IMR-90 (cell line): Measurements from ENCODE around the gene SLC9B1.

ENCODE experiments used
- FOS ChIP-seq: fragments of 150-350 bp; IDR thresholded peaks from 2 replicates; pipeline ENCODE4 v1.6.1; 2016; ENCODE audit warnings: low read depth, low read length
- MAFK ChIP-seq: IDR thresholded peaks from 2 replicates; pipeline ENCODE4 v1.6.1; 2012; ENCODE audit warnings: low read depth, low read length, improper control_type of control experiment
- POLR2A ChIP-seq: IDR thresholded peaks from 2 replicates; pipeline ENCODE4 v1.6.1; 2012; ENCODE audit warnings: mild to moderate bottlenecking, low read depth, low read length
- RFX5 ChIP-seq: IDR thresholded peaks from 2 replicates; pipeline ENCODE4 v1.8.0; 2012; ENCODE audit warnings: low read depth, mild to moderate bottlenecking, low read length, moderate library complexity
- TF ChIP-seq, protein P1 (sequence below): conservative IDR thresholded peaks from 2 replicates; pipeline ENCODE4 v1.5.1; 2012; ENCODE audit warnings: mild to moderate bottlenecking, low read depth, low read length, improper control_type of control experiment
- TF ChIP-seq, protein P2 (sequence below): fragments of 150-350 bp; IDR thresholded peaks from 2 replicates; pipeline ENCODE4 v1.6.1; 2016; ENCODE audit warnings: low read depth, mild to moderate bottlenecking, low read length, moderate library complexity, borderline replicate concordance

DNA sequence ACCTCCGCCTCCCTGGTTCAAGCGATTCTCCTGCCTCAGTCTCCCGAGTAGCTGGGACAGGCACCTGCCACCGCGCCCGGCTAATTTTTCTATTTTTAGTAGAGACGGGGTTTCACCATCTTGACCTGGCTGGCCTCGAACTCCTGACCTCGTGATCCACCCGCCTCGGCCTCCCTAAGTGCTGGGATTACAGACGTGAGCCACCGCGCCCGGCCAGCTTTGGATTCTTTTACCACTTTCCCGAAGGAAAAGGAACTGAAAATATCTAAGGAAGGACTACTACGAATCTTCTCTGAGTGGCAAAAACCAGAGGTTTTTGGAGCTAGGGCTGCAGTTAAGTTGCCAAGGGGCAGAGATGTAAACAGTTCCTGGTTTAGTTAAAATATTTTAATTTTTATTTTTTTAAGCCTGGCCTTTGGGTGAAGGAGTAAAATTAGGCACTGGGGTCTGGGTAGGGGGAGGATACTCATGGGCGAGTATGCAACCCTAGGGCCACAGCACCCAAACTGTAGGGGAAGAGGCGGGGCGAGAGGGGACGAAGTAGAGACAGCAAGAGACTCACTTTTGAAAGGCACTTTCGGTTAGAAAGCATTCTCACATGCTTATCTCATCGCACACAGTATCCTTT lies 151.2 kb downstream of the SLC9B1 start:
- TF ChIP-seq, protein P1, sequence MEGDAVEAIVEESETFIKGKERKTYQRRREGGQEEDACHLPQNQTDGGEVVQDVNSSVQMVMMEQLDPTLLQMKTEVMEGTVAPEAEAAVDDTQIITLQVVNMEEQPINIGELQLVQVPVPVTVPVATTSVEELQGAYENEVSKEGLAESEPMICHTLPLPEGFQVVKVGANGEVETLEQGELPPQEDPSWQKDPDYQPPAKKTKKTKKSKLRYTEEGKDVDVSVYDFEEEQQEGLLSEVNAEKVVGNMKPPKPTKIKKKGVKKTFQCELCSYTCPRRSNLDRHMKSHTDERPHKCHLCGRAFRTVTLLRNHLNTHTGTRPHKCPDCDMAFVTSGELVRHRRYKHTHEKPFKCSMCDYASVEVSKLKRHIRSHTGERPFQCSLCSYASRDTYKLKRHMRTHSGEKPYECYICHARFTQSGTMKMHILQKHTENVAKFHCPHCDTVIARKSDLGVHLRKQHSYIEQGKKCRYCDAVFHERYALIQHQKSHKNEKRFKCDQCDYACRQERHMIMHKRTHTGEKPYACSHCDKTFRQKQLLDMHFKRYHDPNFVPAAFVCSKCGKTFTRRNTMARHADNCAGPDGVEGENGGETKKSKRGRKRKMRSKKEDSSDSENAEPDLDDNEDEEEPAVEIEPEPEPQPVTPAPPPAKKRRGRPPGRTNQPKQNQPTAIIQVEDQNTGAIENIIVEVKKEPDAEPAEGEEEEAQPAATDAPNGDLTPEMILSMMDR: no peak
- TF ChIP-seq POLR2A: no peak
- TF ChIP-seq, protein P2, sequence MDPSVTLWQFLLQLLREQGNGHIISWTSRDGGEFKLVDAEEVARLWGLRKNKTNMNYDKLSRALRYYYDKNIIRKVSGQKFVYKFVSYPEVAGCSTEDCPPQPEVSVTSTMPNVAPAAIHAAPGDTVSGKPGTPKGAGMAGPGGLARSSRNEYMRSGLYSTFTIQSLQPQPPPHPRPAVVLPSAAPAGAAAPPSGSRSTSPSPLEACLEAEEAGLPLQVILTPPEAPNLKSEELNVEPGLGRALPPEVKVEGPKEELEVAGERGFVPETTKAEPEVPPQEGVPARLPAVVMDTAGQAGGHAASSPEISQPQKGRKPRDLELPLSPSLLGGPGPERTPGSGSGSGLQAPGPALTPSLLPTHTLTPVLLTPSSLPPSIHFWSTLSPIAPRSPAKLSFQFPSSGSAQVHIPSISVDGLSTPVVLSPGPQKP: no peak
- no peak for TF ChIP-seq FOS
- TF ChIP-seq MAFK: no peak
- TF ChIP-seq RFX5: no peak
